ENCODE measurements around the gene STRA6.

The STRA6 gene

DNA sequence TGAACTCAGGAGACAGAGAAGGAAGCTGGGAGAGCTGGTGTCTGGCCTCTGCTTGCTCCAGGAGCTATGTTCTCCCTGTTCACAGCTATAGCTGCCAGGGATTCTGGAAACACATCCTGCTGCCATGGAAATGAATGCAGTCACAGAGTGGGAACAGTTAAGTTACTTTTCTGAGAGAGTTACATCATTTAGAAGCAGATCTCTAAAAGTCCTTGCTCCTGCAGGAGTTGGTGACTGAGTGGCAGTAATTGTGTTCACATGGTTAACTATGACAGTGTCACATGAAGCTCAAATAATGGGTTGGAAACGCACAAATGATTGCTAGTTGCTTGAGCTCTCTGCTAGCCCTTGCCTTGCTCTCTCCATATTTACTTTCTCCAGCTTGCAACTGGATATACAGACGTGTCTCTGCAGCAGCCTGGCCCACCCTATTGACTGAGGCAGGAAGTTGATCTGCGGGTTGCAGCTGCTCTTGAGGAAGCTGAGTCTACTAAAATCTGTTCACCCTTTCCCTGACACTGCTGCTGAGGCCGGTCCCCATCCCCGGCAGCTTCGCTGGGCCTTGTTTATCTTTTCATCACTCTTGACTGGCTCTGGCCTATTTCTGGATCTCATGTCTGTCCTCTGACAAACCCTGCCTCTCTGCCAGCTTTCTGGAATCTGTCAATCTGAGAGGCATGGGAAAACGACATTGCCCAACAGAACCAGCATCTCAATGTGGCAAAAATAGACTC lies 45.7 kb downstream of the STRA6 start:
- TF ChIP-seq CTCF (IDR thresholded peaks at IDR 0.05) = no peak

DNA sequence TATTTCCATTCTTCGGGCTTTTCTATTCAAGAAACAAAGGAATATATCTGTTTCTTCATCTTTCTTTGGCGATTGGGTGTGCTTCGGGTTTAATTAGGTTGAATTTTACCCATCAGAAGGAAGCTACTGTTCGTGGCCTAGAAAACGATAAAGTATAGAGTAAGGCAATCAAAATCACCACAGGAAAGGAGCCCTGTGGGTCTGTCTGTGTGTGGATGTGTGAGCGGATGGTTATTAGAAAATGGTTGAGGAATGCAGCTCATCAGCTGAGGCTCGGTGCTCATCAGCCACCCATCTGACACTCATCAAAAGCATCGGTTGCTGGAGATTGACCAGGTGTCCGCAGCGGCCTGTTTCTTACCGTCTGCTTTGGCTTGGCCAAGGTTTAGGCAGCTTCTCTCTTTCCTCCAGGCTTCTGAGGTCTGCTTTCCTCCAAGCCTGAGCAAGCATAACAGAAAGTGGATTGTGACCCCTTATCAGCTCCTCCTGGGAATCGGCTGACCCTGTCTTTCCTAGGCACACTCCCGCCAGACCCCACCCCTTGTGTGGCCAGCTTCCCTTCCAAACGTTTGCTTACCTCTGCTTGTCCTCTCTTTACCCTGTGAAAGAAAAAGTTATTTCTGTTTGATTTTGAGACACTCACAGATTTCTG lies 46.7 kb downstream of the STRA6 start:
- no peak for TF ChIP-seq CTCF (IDR thresholded peaks at IDR 0.05)

DNA sequence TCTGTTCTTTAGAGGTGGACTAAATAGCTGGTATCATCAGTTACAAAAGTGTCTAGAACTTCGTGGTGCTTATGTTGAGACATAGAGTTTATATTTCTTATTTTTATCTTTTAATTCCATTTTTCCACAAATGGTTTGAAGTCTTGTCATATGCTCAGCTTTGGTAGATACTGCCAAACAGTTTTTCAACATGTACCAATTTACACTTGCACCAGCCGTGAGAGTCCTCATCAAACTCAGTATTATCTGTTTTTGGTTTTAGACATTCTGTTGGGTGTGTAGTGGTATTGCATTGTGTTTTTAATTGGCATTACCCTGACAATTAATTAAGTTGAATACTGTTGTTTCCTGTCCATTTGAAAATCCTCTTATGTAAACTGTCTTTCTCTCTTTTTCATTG lies 55.5 kb downstream of the STRA6 start:
- no peak for TF ChIP-seq CTCF (IDR thresholded peaks at IDR 0.05)

DNA sequence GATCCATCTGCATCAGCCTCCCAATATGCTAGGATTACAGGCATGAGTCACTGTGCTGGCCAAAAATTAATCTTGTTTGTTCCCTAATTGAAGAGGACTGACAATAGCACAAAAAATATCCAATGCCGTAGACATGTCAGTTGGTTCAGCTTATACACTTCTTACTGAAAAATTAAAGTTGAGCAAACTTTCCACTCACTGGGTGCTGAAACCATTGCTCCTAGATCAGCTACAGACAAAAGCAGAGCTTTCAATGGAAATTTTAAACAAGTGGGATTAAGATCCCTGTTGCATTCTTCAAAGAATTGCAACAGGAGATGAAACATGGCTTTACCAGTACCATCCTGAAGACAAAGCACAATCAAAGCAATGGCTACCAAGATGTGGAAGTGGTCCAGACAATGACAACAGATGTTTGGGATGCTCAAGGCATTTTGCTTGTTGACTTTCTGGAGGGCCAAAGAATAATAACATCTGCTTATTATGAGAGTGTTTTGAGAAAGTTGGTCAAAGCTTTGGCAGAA lies 56.2 kb downstream of the STRA6 start:
- TF ChIP-seq CTCF (IDR thresholded peaks at IDR 0.05) = no peak

DNA sequence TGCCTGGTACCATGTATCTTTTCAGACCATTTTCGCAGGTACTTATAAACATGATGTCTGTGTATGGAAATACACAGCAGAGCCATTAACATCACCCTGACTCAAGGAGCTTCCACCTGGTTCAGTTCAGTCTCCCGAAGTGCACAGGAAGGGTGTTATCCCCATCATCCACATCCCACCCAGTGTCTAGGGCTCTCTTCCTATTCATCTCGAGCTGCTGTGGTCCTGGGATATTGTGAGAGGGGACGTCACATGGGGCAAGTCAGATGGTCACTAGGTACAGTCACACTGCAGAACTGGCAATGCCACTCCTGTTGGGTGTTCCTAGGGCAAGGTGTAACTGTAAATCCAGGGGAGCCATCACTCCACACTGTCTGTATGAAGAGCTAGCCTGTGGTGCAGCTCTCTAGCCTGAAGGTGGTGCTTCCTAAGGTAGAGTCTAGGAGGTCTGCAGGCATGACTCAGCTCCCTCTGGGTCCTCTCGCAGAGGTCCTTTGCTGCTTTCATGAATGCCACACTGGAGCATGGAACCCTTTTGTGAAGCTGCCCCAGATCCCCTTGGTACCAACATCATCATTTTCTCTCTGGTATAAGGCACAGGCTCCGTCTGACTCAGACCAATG lies 58.3 kb downstream of the STRA6 start:
- no peak for TF ChIP-seq CTCF (IDR thresholded peaks at IDR 0.05)

- no peak for TF ChIP-seq CTCF (IDR thresholded peaks at IDR 0.05)
These were observed 61.0 kb downstream of the STRA6 start for GRCh38 chr15:74141591-74141990.

GRCh38 chr15:74138642-74139041 lies 63.9 kb downstream of the STRA6 start:
- TF ChIP-seq CTCF (IDR thresholded peaks at IDR 0.05) = no peak
